ENCODE results near the gene NNAT.

The NNAT gene

DNA sequence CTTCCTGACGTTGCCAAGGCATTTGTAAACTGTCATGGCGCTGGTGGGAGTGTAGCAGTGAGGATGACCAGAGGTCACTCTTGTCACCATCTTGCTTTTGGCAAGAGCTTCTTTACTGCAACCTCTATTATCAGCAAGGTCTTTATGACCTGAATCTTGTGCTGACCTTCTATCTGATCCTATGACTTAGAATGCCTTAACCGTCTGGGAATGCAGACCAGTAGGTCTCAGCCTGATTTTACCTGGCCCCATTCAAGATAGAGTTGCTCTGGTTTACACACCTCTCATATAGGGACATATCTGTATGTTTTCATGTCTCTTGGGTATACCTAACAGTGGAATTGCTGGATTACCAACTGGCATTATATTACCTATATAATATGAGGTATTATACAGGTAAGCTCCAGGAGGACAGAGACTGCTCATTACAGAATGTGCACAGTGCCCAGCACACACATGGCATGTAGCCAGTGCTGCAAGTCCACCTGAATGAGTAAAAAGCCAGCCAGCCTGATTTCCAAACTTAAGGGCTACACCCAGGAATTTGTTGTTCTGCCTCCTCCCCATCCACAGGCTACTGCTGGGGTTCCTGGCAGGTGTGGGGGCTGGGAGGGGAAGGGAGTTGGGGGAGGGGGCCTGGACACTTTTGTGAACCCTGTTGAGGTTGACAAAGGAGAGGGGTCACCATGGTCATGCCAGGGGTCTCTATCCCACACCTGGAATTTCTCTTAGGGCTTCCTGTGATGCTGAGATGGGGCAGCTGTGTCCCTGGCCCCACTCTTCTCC is 41.8 kb downstream of the NNAT start:
- DNase-seq (ENCODE audit: low read depth), result no peak
- H3K4me3 ChIP-seq (ENCODE audit: low read length), result no peak overlapping the region
- no peak for TF ChIP-seq CTCF (IDR thresholded peaks at IDR 0.05; ENCODE audit: insufficient read depth, low read depth, low read length, missing control alignments)

GRCh38 chr20:37564016-37564387 is 43.0 kb downstream of the NNAT start:
- no peak for DNase-seq (ENCODE audit: low read depth)
- TF ChIP-seq CTCF (IDR thresholded peaks at IDR 0.05; ENCODE audit: insufficient read depth, low read depth, low read length, missing control alignments), result no peak

DNA sequence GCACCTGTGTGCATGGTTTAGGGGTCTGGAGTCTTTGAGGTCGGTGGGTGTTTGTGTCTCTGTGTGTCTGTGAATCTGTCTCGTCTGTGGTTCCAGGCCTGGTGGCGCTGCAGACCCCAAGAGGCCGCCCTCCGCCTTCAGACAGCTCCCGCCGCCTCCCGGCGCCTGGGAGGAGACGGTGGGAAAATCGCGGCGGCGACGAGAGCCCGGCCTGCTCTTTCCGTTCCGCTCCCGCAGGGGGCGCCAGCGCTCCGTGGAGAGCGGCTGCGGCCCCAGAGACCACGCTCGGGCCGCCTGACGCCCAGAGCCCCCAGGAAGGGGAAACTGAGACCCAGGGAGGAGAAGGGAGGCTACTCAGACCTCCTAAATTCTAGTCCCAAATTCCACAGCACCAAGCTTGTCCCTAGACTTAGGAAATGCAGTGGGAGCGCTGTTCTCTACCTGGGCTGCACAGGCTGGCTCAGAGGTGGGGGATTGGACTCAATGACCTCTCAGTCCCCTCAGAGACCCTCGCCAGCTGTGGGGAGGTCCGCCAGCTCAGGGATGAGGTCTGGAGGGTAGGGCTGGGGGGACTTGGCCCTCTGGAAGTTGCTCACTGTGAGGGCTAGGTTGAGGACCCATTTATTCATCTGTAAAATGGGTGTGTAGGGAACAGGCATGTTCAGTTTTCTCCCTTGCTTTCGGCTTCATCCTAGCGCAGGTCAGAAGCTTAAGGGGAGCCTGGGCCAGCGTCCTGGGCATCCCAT is 43.5 kb downstream of the NNAT start:
- H3K4me3 ChIP-seq (ENCODE audit: low read length), result no peak overlapping the region
- peak; percentile 17 for DNase-seq (ENCODE audit: low read depth)
- peak; percentile 72 for TF ChIP-seq CTCF (IDR thresholded peaks at IDR 0.05; ENCODE audit: insufficient read depth, low read depth, low read length, missing control alignments)

More at GRCh38 chr20:37564016-37564387, 43.0 kb downstream of the NNAT start:
- no peak overlapping the region for H3K4me3 ChIP-seq (ENCODE audit: low read length)

DNA sequence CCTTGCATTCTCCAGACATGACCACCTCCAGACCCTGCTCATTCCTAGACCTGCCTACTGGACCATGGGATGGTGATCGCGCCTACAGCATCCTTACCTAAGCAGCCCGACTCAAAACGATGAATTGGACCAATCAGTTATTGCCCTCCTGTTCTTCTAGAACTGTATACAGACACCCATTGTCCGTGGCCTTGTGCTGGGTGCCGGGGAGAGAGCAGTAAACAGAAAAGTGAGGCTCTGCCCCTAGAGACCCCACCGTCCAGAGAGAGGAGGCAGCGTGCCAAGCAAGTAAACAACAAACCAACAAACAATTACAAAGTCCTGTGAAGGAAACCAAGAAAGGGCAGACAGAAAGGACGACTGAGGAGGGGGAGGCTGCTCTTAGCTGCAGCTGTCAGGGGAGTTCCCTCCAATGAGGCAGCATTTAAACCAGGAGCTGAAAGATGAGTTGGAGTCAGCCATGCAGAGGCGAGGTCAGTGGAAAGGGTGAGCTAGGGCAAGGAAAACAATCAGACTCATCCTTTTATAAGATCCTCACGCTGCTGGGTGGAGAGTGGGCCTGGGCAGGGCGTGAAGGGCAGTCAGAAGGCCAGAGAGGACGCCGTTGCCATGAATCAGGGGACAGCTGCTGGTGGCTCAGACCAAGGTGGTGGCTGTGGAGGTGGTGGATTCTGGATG is 44.2 kb downstream of the NNAT start:
- TF ChIP-seq CTCF (IDR thresholded peaks at IDR 0.05; ENCODE audit: insufficient read depth, low read depth, low read length, missing control alignments), result no peak
- DNase-seq (ENCODE audit: low read depth), result no peak
- H3K4me3 ChIP-seq (ENCODE audit: low read length), result no peak overlapping the region

GRCh38 chr20:37566590-37567330 is 45.7 kb downstream of the NNAT start:
- H3K4me3 ChIP-seq (ENCODE audit: low read length), result no peak overlapping the region
- no peak for DNase-seq (ENCODE audit: low read depth)
- TF ChIP-seq CTCF (IDR thresholded peaks at IDR 0.05; ENCODE audit: insufficient read depth, low read depth, low read length, missing control alignments), result no peak

DNA sequence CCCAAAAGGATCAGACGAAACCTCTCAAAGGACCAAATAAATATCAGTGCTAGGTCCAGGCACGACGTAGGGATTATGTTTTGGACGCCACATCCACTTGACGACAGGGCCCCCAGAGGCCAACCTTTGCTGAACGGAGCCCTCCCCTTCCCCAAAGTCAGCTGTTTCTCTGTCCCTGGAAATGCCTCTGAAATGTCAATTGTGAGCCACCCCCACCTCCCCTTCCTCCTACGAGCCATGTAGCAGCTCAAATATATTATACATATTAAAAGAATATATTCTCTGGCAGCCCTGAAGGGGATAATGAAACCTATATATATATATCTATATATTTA is 46.2 kb downstream of the NNAT start:
- H3K4me3 ChIP-seq (ENCODE audit: low read length), result no peak overlapping the region
- no peak for TF ChIP-seq CTCF (IDR thresholded peaks at IDR 0.05; ENCODE audit: insufficient read depth, low read depth, low read length, missing control alignments)
- DNase-seq (ENCODE audit: low read depth), result no peak

Measured in epithelial cell of esophagus (primary cell).